HG02642 (cell line): ENCODE data around the gene PCDH15.
"Not testable (repeated sequence)": the region's sequence is repeated elsewhere in the genome, so short reads cannot be mapped to it uniquely, and the experiment has no call there.

Experiments used
- ATAC-seq: cut with Tn5 transposase; IDR thresholded peaks from one replicate; pipeline ENCODE4 v1.9.1; 2021; ENCODE audit warnings: mild to moderate bottlenecking; ENCODE audit not compliant: unreplicated experiment, poor library complexity

Gene PCDH15

DNA sequence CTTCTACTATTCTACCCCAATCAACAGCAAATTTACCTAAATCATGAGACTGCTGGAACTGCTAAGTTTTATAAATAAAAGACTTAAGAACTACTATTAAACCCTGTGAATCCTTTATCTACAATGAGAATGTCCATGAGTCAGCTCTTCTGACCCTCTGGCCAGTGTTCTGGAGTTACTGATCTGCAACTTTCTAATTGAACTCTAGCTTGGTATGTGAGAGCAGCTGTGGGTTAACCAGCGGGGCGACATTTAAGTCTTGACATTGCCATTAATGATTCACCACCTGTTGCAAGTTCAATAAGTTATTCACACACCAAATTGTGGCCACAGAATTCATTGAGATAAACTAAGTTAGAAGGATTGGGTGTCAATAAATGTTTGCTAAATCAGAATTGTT lies 359.8 kb downstream of the PCDH15 start:
- no peak for ATAC-seq

DNA sequence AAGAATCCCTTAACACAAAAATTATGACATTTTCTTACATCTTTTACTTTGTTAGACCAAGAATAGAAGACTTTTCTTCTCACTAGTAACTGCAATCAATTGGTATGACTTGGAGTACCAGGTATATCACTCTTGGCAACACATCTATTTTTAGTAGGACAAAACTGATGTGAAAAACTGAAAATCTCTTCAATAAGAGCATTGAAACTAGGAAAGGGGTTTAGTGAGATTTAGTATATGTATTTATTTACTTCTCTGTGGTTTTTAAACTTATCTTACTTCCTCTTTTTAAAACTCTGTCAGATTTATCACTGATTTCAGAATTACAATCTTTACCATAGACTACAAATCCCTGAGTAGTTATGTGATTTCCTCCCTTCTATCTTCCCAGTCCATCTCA lies 366.2 kb downstream of the PCDH15 start:
- no peak for ATAC-seq

DNA sequence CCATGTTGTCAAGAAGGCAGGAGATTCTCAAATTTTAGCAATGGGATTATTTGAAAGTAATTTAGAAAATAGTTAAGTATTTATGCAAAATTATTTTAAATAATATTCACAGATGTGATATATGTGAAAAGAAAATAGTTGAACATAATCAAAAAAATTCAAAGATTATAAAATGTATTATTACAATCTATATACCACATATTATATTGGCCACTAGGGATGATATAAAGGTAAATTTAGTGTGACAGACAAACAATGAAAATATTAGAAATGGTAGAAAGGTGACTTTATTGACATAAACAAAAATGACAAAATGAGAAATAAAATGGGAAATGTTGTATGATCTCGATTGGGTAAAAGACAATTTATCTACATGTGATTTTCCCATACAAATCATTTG lies 385.5 kb downstream of the PCDH15 start:
- ATAC-seq = no peak

DNA sequence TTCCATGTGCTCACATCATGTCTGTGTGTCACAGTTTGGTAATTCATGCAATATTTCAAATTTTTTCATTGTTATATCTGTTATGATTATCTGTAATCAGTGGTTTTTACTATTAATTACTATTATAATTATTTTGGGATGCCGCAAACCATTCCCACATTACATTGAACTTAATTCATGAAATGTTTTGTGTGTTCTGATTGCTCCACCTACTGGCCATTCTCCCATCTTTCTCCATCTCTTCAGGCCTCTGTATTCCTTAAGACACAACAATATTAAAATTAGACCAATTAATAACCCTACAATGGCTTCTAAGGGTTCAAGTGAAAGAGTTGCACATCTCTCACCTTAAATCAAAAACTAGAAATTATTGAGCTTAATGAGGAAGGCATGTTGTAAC lies 398.5 kb downstream of the PCDH15 start:
- ATAC-seq = no peak

GRCh38 chr10:54396031-54396430 lies 405.0 kb downstream of the PCDH15 start:
- no peak for ATAC-seq

DNA sequence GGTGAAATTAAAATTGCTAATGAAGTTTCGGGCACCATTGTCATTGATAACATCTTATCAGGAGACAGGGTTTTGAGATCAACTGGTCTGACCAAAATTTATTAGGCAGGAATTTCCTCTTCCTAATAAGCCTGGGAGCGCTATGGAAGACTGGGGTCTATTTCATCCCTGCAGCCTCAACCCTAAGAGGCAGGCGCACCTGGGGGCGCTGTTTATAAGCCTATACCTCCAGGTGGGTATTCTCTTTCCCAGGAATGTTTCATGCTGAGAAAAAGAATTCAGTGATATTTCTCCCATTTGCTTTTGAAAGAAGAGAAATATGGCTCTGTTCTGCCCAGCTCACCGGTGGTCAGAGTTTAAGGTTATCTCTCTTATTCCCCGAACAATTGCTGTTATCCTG lies 406.4 kb downstream of the PCDH15 start:
- ATAC-seq = not testable (repeated sequence)

DNA sequence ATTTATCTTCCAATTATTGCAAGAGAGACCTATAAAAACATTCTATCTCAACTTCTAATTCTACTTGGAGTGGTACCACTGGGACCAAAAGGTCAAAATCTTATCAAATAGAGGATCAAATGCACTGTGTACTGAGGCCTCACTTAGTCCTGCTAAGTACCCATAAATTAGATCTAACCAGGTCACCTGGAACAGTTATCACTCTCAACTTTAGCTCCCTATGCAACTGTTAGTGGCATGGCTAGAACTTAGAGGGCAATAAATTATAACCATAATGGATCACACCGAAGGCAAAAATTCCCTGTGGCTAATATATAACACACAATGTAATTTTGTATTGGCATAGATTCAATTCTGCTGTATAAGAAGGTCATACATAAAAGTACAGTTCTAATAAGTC lies 428.9 kb downstream of the PCDH15 start:
- ATAC-seq = no peak

DNA sequence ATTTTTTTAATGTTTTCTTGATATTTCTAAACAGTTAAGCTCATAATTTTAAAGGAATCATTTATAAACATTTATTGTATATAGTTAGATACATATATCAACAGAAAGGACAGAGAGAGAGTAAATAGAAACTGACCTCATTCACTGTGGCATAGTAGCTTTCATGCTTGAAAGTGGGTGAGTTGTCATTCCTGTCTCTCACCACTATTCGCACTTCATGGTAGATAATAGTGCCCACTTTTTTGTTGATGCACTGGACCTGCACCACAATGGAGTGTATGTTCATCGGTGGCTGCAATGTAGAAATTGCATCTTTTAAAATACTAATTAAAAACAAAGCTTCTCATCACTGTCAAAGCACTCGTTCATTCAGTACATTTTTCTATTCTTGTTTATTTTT lies 432.0 kb downstream of the PCDH15 start:
- ATAC-seq = no peak

DNA sequence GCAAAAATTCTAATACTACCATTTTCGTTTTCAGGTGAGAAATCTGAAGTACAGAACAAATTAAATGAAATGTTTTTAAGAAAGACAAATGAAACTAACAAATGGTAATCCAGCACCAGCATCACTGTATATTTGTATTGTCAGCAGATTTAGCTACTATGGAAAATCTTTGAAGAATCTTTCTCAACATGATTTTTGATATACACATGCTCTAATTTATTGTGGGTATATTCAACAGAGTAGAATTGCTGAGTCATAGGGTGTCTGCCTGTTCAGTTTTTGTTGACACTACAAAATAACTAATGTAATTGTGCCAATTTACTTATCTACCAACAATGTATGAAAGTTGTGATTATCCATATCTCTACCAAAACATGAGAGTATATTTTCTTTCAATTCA lies 437.6 kb downstream of the PCDH15 start:
- no peak for ATAC-seq

DNA sequence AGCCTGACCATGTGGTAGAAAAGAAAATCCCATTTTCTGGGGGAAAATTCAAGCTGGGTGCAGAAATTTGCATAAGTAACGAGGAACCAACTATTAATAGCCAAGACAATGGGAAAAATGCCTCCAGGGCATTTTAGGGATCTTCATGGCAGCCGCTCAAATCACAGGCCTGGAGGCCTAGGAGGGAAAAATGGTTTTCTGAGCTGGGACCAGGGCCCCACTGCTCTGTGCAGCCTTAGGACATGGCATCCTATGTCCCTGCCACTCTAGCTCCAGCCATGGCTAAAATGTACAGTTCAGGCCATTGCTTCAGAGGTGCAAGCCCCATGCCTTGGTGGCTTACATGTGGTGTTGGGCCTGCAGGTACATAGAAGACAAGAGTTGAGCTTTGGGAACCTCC lies 459.0 kb downstream of the PCDH15 start:
- no peak for ATAC-seq

GRCh38 chr10:54335296-54335695 lies 465.7 kb downstream of the PCDH15 start:
- no peak for ATAC-seq

DNA sequence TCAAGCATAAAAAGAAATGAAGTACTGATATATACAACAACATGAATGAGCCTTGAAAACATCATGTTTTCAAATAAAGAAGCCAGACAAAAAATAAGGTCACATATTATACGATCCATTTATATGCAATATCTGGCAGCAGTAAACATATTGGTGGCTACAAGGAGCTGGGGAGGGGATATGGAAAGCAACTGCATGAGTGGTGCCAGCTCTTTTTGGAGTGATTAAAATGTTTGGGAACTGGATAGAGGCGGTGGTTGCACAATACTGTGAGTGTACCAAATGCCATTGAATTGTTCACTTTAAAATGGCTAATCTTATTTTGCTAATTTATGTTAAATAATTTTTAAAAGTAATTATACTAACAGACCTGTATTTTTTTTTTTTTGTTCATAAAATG lies 481.7 kb downstream of the PCDH15 start:
- no peak for ATAC-seq

DNA sequence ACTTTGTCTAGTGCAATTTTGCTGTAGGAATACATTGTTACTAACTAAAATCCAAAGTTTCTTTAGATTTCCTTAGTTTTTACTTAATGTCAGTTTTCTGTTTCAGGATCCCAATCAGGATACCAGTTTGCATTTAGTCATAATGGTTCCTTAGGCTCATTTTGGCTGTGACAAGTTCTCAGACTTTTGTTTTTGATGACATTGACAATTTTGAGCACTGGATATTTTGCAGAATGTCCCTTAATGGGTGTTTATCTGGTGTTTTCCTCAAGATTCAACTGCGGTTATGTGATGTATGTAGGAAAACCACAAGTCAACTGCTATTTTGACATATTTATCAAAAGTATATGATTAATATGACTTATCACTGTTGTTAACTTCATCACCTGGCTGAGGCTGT lies 482.6 kb downstream of the PCDH15 start:
- ATAC-seq = no peak

DNA sequence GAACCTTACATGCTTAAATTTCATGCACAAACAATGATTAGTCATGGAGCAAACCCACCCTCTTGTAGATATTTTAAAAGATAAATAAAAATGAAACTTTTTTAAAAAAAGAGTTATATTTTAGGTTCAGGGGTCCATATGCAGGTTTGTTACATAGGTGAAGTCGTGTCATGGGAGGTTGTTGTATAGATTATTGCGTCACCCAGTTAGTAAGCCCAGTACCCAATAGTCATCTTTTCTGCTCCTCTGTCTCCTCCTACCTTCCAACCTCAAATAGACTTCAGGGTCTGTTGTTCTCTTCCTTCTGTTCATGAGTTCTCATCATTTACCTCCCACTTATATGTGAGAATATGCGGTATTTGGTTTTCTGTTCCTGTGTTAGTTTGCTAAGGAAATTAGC lies 486.6 kb downstream of the PCDH15 start:
- no peak for ATAC-seq

DNA sequence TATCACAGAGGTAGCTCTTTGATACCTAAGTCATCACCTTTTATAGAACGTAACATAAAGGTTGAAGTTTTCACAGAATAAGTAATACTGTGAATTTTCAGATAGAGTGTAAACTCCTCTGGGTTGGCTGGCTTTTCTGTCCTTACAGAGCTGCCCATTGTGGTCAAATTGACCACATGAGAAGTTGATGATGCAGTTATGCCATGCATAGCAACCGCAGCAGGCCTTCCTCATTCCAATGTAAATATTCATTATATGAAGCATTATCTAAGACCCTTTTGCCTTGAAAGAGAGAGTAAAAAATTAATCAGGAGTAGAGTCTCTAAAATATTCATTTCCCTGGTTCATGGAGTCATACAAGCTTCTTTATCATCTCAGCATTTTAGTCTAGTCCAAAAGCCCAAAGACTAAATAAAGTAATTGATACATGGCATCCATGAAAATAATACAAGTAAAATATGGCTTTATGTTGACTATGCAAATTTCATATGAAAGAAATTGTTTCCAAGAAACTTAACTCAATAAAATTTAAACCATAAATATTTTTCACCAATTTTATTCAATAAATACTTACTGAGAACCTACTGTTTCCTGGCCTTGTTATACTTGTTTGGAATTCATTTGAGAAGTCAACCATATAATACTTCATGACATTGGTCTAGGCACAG lies 516.4 kb downstream of the PCDH15 start:
- ATAC-seq = no peak

- no peak for ATAC-seq
These were observed 519.0 kb downstream of the PCDH15 start for GRCh38 chr10:54282012-54282411.

GRCh38 chr10:54266395-54266794 lies 534.6 kb downstream of the PCDH15 start:
- ATAC-seq = no peak

DNA sequence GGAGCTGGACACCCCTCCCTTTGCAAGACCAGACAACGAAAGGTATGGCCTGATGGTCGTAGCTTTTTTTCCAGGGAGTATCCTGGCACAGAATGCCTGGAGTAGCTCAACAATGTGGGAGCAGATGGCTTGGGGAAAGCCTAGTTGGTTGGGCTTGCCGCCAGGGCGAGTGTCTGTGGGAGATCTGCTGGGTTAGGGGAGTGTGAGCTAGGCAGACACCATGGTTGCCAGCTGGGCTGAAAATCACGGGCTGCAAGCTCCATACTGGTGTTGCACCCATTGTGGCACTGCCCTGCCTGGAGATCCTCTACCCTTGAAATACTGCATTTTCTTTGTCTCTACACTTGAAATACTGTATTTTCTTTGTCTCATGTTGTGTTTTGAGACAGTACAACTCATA lies 538.3 kb downstream of the PCDH15 start:
- ATAC-seq = no peak

DNA sequence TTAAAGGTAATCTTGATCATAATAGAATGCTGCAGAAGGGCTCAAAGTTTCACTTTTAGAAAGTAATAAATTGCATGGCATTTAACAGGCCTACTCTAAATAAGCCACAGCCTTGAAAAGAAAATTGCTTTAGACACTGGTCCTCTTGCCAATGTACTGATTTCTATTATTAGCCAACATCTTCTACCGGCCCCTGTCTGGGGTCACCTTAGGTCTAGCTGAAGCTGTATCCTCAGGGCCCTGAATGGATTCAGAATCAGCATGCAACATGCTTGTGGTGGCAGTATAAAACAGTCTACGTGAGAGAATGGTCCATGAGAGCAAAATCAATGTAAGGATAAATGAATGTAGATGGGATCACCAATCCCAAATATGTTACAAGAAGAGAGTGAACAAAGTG lies 541.9 kb downstream of the PCDH15 start:
- ATAC-seq = no peak

- no peak for ATAC-seq
These were observed 566.2 kb downstream of the PCDH15 start for GRCh38 chr10:54234832-54235231.

GRCh38 chr10:54203401-54203800 lies 597.6 kb downstream of the PCDH15 start:
- no peak for ATAC-seq

GRCh38 chr10:54198051-54198450 lies 603.0 kb downstream of the PCDH15 start:
- no peak for ATAC-seq

- no peak for ATAC-seq
These were observed 606.2 kb downstream of the PCDH15 start for GRCh38 chr10:54194806-54195205.
